ENCODE measurements around the gene CA5A. TPM values are rescaled to one million over a fixed set of nuclear protein-coding genes. Genes with fewer than 3 reads are reported as not detected.

The CA5A gene
- total RNA-seq, 1 donor from 2014 or later = not detected

GRCh38 chr16:87974178-87974577, 37.8 kb upstream of the CA5A start:
- no peak for TF ChIP-seq CTCF (IDR thresholded peaks at IDR 0.05)
- no peak overlapping the region for H3K27ac ChIP-seq
- H3K27me3 ChIP-seq = no peaks in the 10 kb centered on the region
- no peak overlapping the region for H3K4me3 ChIP-seq
- intact Hi-C loops (cut with DNase I) = no loop called here
- no peak for DNase-seq (ENCODE audit: low spot score in 2 of 2)
- H3K36me3 ChIP-seq = peaks cover 0 to 3% of the 10 kb centered on the region in 2 donors
- H3K9me3 ChIP-seq = peaks cover 3 to 12% of the 10 kb centered on the region in 2 donors
- no peaks in the 10 kb centered on the region for H3K4me1 ChIP-seq

- H3K4me1 ChIP-seq = no peaks in the 10 kb centered on the region
- no peak overlapping the region for H3K27ac ChIP-seq
- no peak for DNase-seq (ENCODE audit: low spot score in 2 of 2)
- H3K4me3 ChIP-seq = no peak overlapping the region
- intact Hi-C loops (cut with DNase I) = no loop called here
- H3K36me3 ChIP-seq = peaks cover 0 to 3% of the 10 kb centered on the region in 2 donors
- peaks cover 3 to 12% of the 10 kb centered on the region in 2 donors for H3K9me3 ChIP-seq
- no peaks in the 10 kb centered on the region for H3K27me3 ChIP-seq
- TF ChIP-seq CTCF (IDR thresholded peaks at IDR 0.05) = no peak
Observed at GRCh38 chr16:87973717-87974116, 37.4 kb upstream of the CA5A start.

- DNase-seq (ENCODE audit: low spot score in 2 of 2) = no peak
- Histone ChIP-seq H3K36me3 (peaks cover 0 to 3% of the 10 kb centered on the region in 2 donors), H3K27ac (no peak overlapping the region), H3K9me3 (peaks cover 3 to 12% of the 10 kb centered on the region in 2 donors), H3K4me3 (no peak overlapping the region), H3K27me3 (no peaks in the 10 kb centered on the region), H3K4me1 (peaks cover 0 to 10% of the 10 kb centered on the region in 2 donors)
- TF ChIP-seq CTCF (IDR thresholded peaks at IDR 0.05) = no peak
- intact Hi-C loops (cut with DNase I) = no loop called here
Observed at GRCh38 chr16:87971933-87972332, 35.6 kb upstream of the CA5A start.

GRCh38 chr16:87970186-87970585, 33.9 kb upstream of the CA5A start:
- no peak for DNase-seq (ENCODE audit: low spot score in 2 of 2)
- H3K9me3 ChIP-seq = peaks cover 3 to 12% of the 10 kb centered on the region in 2 donors
- peaks cover 14 to 24% of the 10 kb centered on the region in 2 donors for H3K4me1 ChIP-seq
- intact Hi-C loops (cut with DNase I) = no loop called here
- H3K27me3 ChIP-seq = no peaks in the 10 kb centered on the region
- H3K36me3 ChIP-seq = peaks cover 0 to 3% of the 10 kb centered on the region in 2 donors
- no peak for TF ChIP-seq CTCF (IDR thresholded peaks at IDR 0.05)
- no peak overlapping the region for H3K27ac ChIP-seq
- H3K4me3 ChIP-seq = no peak overlapping the region

GRCh38 chr16:87968541-87968940, 32.2 kb upstream of the CA5A start:
- H3K4me1 ChIP-seq = peaks cover 14 to 27% of the 10 kb centered on the region in 2 donors
- intact Hi-C loops (cut with DNase I) = no loop called here
- peaks cover 3 to 12% of the 10 kb centered on the region in 2 donors for H3K9me3 ChIP-seq
- TF ChIP-seq CTCF (IDR thresholded peaks at IDR 0.05) = no peak
- no peaks in the 10 kb centered on the region for H3K36me3 ChIP-seq
- H3K27ac ChIP-seq = peak overlapping the region; percentile 0 to 91
- no peak for DNase-seq (ENCODE audit: low spot score in 2 of 2)
- no peaks in the 10 kb centered on the region for H3K27me3 ChIP-seq
- no peak overlapping the region for H3K4me3 ChIP-seq

- Histone ChIP-seq H3K4me3 (peak overlapping the region; percentile 25 to 56), H3K4me1 (peaks cover 14 to 27% of the 10 kb centered on the region in 2 donors), H3K27me3 (no peaks in the 10 kb centered on the region), H3K36me3 (no peaks in the 10 kb centered on the region), H3K27ac (peak overlapping the region; percentile 89 to 91), H3K9me3 (peaks cover 0 to 2% of the 10 kb centered on the region in 2 donors)
- intact Hi-C loops (cut with DNase I) = no loop called here
- DNase-seq (ENCODE audit: low spot score in 2 of 2) = peak in 1 of 2 donors; percentile 73
- TF ChIP-seq CTCF (IDR thresholded peaks at IDR 0.05) = no peak
Observed at GRCh38 chr16:87966685-87967185, 30.4 kb upstream of the CA5A start.
